A549 treated with CpdA at 1 μM for 4 hours (cell line): ENCODE results near the gene PARN. TPM values are rescaled to one million over a fixed set of nuclear protein-coding genes. Genes with fewer than 3 reads are reported as not detected.

Source experiments
- total RNA-seq: library from RNA; stranded (reverse); fragments of 200-300 nt; extraction: Qiagen RNA extraction; gene quantifications from 5 replicates; pipeline ENCODE4 v1.2.3, GENCODE V29; 2022; ENCODE audit warnings: low read depth

PARN gene, protein sequence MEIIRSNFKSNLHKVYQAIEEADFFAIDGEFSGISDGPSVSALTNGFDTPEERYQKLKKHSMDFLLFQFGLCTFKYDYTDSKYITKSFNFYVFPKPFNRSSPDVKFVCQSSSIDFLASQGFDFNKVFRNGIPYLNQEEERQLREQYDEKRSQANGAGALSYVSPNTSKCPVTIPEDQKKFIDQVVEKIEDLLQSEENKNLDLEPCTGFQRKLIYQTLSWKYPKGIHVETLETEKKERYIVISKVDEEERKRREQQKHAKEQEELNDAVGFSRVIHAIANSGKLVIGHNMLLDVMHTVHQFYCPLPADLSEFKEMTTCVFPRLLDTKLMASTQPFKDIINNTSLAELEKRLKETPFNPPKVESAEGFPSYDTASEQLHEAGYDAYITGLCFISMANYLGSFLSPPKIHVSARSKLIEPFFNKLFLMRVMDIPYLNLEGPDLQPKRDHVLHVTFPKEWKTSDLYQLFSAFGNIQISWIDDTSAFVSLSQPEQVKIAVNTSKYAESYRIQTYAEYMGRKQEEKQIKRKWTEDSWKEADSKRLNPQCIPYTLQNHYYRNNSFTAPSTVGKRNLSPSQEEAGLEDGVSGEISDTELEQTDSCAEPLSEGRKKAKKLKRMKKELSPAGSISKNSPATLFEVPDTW
- total RNA-seq, result 35.0 to 52.4 TPM (median 35.8 TPM) in 5 replicates

DNA sequence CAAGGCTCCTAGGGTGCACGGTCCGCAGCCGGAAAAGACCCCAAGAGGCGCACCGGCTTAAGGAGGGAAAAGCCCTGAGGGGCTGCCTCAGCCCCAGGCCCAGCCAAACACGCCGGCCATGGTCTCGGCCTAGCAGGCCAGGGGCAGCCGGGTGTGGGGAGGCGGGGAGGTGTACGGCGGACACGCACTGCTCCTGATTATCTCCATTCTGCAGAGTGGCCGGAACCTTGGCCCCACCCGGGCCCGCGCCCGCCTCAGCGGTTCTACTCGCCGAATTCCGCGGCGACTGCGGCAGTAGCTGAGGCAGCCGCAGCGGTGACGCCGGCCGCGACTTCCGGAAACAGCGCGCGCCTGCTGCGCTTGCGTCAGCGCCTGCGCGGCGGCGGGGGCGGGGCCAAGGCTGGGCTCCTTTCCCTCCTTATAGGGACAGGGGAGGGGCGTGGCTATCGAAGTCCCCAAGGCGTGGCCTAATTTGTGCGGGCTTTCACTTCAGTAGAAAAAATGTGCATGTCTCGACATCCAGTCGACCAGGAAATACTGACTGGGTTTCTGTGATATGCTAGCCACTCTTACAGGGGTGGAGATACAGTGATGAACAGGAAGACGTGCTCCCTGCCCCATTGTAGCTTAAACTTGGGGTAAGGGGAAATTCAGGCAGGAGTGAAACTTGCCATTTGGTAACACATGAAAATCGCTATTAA lies at the start of gene PARN:
Gene PARN, minus strand, starts transcription at position 342 of the 701 bp plus-strand sequence. Its CDS starts 135 bp downstream, at position 207.

GRCh38 chr16:14632693-14633569 lies 2.9 kb upstream of the PARN start, which contains the start of gene BFAR:
TSS of gene BFAR (plus strand) at chr16:14632951. CDS start at chr16:14644347, 11,396 bp downstream.

Other genes with a start within 250 kb of the PARN start
- 78.4 to 89.6 TPM (median 82.4 TPM) in 5 replicates for gene BFAR, start 2.7 kb upstream of the PARN start, total RNA-seq
- gene PLA2G10, start 64.0 kb upstream of the PARN start, total RNA-seq, result 0.07 to 0.30 TPM (median 0.21 TPM) in 3 of 5 replicates, not detected in the others
- 0.73 to 1.9 TPM (median 1.7 TPM) in 5 replicates for gene NPIPA3, start 73.2 kb upstream of the PARN start, total RNA-seq
- gene NPIPA2, start 112.3 kb upstream of the PARN start, total RNA-seq, result 1.0 to 2.1 TPM (median 1.3 TPM) in 5 replicates
- 91.0 to 99.0 TPM (median 93.6 TPM) in 5 replicates for gene NOMO1, start 203.5 kb upstream of the PARN start, total RNA-seq